ENCODE data around the gene GTPBP4. TPM values are rescaled to one million over a fixed set of nuclear protein-coding genes. Genes with fewer than 3 reads are reported as not detected.

Gene GTPBP4
- total and polyA plus RNA-seq, 4 experiments from 2014 or later, result 22.7 to 47.0 (median 35.7) TPM

- Mint-ChIP-seq H3K27ac (no peak overlapping the region), H3K27me3 (peaks cover 5 to 16% of the 10 kb centered on the region in 2 donors), H3K9me3 (peaks cover 0 to 17% (median 8%) of the 10 kb centered on the region in 8 donors), H3K4me3 (no peak overlapping the region), H3K4me1 (peaks cover 0 to 4% (median 3%) of the 10 kb centered on the region in 4 donors), H3K36me3 (peaks cover 2 to 10% of the 10 kb centered on the region in 2 donors)
- no peaks in the 10 kb centered on the region for H3K4me1 ChIP-seq (ENCODE audit: insufficient read depth, low read length)
- CTCF ChIA-PET (ENCODE audit: partially characterized antibody), result no interaction called here
- H3K4me3 ChIP-seq (ENCODE audit: low read length in 2 of 2), result no peak overlapping the region
- no peaks in the 10 kb centered on the region for H3K27me3 ChIP-seq (ENCODE audit: insufficient read depth, low read length)
- no peak overlapping the region for H3K27ac ChIP-seq (ENCODE audit: low read depth, low read length)
- no peaks in the 10 kb centered on the region for H3K36me3 ChIP-seq (ENCODE audit: insufficient read depth, low read length)
- POLR2A ChIA-PET (ENCODE audit: partially characterized antibody), result no interaction called here
- DNase-seq, result no peak
- H3K9me3 ChIP-seq (ENCODE audit: control insufficient read depth in 1 of 2, low read length in 2 of 2), result no peaks in the 10 kb centered on the region
- intact Hi-C loops (cut with micrococcal nuclease), result no loop called here
Measured at GRCh38 chr10:972763-973162, 15.5 kb upstream of the GTPBP4 start.

DNA sequence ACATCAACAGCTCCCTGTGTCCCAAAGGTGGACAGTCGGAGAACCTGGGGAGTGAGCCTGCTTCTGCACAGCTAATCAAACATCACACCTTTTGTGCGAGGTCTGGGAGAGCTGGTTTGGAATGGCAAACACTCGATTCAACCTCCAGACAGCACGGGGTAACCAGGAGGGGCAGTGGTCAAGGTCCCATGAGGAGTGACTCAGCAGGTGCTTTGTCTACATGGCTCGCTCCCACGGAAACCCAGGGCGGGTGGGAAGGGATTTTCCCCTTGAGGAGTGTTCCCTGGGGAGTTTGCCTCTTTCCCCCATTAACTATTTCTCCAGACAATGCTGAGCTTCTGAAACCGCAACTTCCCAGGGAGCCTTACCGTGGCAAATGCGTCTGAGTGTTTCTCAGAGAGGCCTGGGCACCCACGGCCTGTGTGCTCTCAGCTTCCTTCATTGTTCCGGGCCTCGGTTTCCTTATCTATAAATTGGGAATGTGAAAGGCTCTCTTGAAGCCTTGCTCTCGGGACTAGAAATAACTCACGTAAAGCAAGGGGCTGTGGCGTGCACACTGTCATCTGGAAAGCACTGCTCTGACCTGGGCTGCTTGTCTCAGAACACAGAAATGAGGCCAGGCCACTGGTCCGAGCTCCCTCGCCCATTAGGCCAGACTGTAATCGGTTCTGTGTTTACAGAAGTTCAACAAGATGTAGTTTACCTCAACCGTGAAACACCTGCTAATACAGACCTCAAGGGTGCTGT, 14.0 kb upstream of the GTPBP4 start:
- Mint-ChIP-seq H3K4me3 (no peak overlapping the region), H3K36me3 (peaks cover 2 to 12% of the 10 kb centered on the region in 2 donors), H3K9me3 (peaks cover 0 to 29% (median 17%) of the 10 kb centered on the region in 8 donors), H3K4me1 (no peaks in the 10 kb centered on the region), H3K27me3 (peaks cover 5 to 9% of the 10 kb centered on the region in 2 donors), H3K27ac (no peak overlapping the region)
- intact Hi-C loops (cut with micrococcal nuclease), result no loop called here
- peaks cover 0 to 9% of the 10 kb centered on the region in 2 donors for H3K9me3 ChIP-seq (ENCODE audit: control insufficient read depth in 1 of 2, low read length in 2 of 2)
- H3K4me3 ChIP-seq (ENCODE audit: low read length in 2 of 2), result no peak overlapping the region
- no peaks in the 10 kb centered on the region for H3K36me3 ChIP-seq (ENCODE audit: insufficient read depth, low read length)
- no peak overlapping the region for H3K27ac ChIP-seq (ENCODE audit: low read depth, low read length)
- ChIA-PET POLR2A (ENCODE audit: partially characterized antibody) (no interaction called here), CTCF (ENCODE audit: partially characterized antibody) (interaction anchor here (1.0 kb wide), 1 partner anchor 23 kb away, joined by 3 read pairs; no protein-coding TSS in a partner anchor)
- no peaks in the 10 kb centered on the region for H3K4me1 ChIP-seq (ENCODE audit: insufficient read depth, low read length)
- no peaks in the 10 kb centered on the region for H3K27me3 ChIP-seq (ENCODE audit: insufficient read depth, low read length)
- no peak for DNase-seq

DNA sequence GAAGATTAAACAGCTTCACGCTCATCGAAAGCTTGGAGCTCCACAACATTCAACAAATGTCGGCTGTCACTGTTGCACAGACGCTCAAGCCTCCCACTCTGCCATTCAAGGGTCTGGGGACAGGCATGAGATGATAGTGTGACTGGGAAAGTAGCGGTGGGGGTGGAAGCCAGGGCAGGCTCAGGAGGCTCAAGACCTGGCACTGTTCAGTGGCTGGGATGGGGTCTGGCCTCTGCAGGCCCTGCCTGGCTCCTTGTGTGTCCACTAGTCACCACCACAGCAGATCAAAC, 13.5 kb upstream of the GTPBP4 start:
- POLR2A ChIA-PET (ENCODE audit: partially characterized antibody), result no interaction called here
- Histone ChIP-seq H3K27me3 (ENCODE audit: insufficient read depth, low read length) (no peaks in the 10 kb centered on the region), H3K9me3 (ENCODE audit: control insufficient read depth in 1 of 2, low read length in 2 of 2) (peaks cover 0 to 12% of the 10 kb centered on the region in 2 donors), H3K36me3 (ENCODE audit: insufficient read depth, low read length) (no peaks in the 10 kb centered on the region), H3K27ac (ENCODE audit: low read depth, low read length) (no peak overlapping the region), H3K4me1 (ENCODE audit: insufficient read depth, low read length) (no peaks in the 10 kb centered on the region), H3K4me3 (ENCODE audit: low read length in 2 of 2) (no peak overlapping the region)
- no peak overlapping the region for H3K4me3 Mint-ChIP-seq
- H3K27me3 Mint-ChIP-seq, result peaks cover 2 to 4% of the 10 kb centered on the region in 2 donors
- H3K27ac Mint-ChIP-seq, result no peak overlapping the region
- peaks cover 2 to 13% of the 10 kb centered on the region in 2 donors for H3K36me3 Mint-ChIP-seq
- no peaks in the 10 kb centered on the region for H3K4me1 Mint-ChIP-seq
- CTCF ChIA-PET (ENCODE audit: partially characterized antibody), result interaction anchor here (1.0 kb wide), 1 partner anchor 23 kb away, joined by 3 read pairs; no protein-coding TSS in a partner anchor
- intact Hi-C loops (cut with micrococcal nuclease), result no loop called here
- DNase-seq, result no peak
- peaks cover 0 to 35% (median 21%) of the 10 kb centered on the region in 8 donors for H3K9me3 Mint-ChIP-seq

- Histone ChIP-seq H3K36me3 (ENCODE audit: insufficient read depth, low read length) (no peaks in the 10 kb centered on the region), H3K4me1 (ENCODE audit: insufficient read depth, low read length) (no peaks in the 10 kb centered on the region), H3K27ac (ENCODE audit: low read depth, low read length) (no peak overlapping the region), H3K4me3 (ENCODE audit: low read length in 2 of 2) (no peak overlapping the region), H3K9me3 (ENCODE audit: control insufficient read depth in 1 of 2, low read length in 2 of 2) (peaks cover 0 to 12% of the 10 kb centered on the region in 2 donors), H3K27me3 (ENCODE audit: insufficient read depth, low read length) (no peaks in the 10 kb centered on the region)
- no peak for DNase-seq
- Mint-ChIP-seq H3K4me3 (no peak overlapping the region), H3K9me3 (peaks cover 0 to 41% (median 29%) of the 10 kb centered on the region in 8 donors), H3K27me3 (peaks cover 0 to 4% of the 10 kb centered on the region in 2 donors), H3K36me3 (peaks cover 7 to 18% of the 10 kb centered on the region in 2 donors), H3K27ac (no peak overlapping the region), H3K4me1 (no peaks in the 10 kb centered on the region)
- ChIA-PET POLR2A (ENCODE audit: partially characterized antibody) (no interaction called here), CTCF (ENCODE audit: partially characterized antibody) (no interaction called here)
- intact Hi-C loops (cut with micrococcal nuclease), result no loop called here
Measured at GRCh38 chr10:976316-976715, 11.9 kb upstream of the GTPBP4 start.

- Mint-ChIP-seq H3K9me3 (peaks cover 0 to 36% (median 23%) of the 10 kb centered on the region in 8 donors), H3K27me3 (no peaks in the 10 kb centered on the region), H3K27ac (peak overlapping the region in 2 of 7 donors; percentile 50 to 89), H3K4me1 (no peaks in the 10 kb centered on the region), H3K4me3 (peak overlapping the region in 1 of 8 donors; percentile 40), H3K36me3 (peaks cover 7 to 14% of the 10 kb centered on the region in 2 donors)
- H3K27me3 ChIP-seq (ENCODE audit: insufficient read depth, low read length), result no peaks in the 10 kb centered on the region
- H3K27ac ChIP-seq (ENCODE audit: low read depth, low read length), result no peak overlapping the region
- intact Hi-C loops (cut with micrococcal nuclease), result no loop called here
- H3K9me3 ChIP-seq (ENCODE audit: control insufficient read depth in 1 of 2, low read length in 2 of 2), result peaks cover 0 to 12% of the 10 kb centered on the region in 2 donors
- DNase-seq, result no peak
- CTCF ChIA-PET (ENCODE audit: partially characterized antibody), result no interaction called here
- no peaks in the 10 kb centered on the region for H3K4me1 ChIP-seq (ENCODE audit: insufficient read depth, low read length)
- H3K4me3 ChIP-seq (ENCODE audit: low read length in 2 of 2), result no peak overlapping the region
- H3K36me3 ChIP-seq (ENCODE audit: insufficient read depth, low read length), result no peaks in the 10 kb centered on the region
- POLR2A ChIA-PET (ENCODE audit: partially characterized antibody), result no interaction called here
Measured at GRCh38 chr10:978826-979421, 9.3 kb upstream of the GTPBP4 start.

- ChIA-PET CTCF (ENCODE audit: partially characterized antibody) (no interaction called here), POLR2A (ENCODE audit: partially characterized antibody) (no interaction called here)
- no peak overlapping the region for H3K4me3 ChIP-seq (ENCODE audit: low read length in 2 of 2)
- no peak overlapping the region for H3K27ac Mint-ChIP-seq
- H3K27me3 ChIP-seq (ENCODE audit: insufficient read depth, low read length), result no peaks in the 10 kb centered on the region
- no peaks in the 10 kb centered on the region for H3K36me3 ChIP-seq (ENCODE audit: insufficient read depth, low read length)
- no peak for DNase-seq
- peaks cover 0 to 36% (median 23%) of the 10 kb centered on the region in 8 donors for H3K9me3 Mint-ChIP-seq
- H3K36me3 Mint-ChIP-seq, result peaks cover 7 to 14% of the 10 kb centered on the region in 2 donors
- intact Hi-C loops (cut with micrococcal nuclease), result no loop called here
- no peak overlapping the region for H3K4me3 Mint-ChIP-seq
- H3K4me1 Mint-ChIP-seq, result no peaks in the 10 kb centered on the region
- peaks cover 0 to 12% of the 10 kb centered on the region in 2 donors for H3K9me3 ChIP-seq (ENCODE audit: control insufficient read depth in 1 of 2, low read length in 2 of 2)
- no peak overlapping the region for H3K27ac ChIP-seq (ENCODE audit: low read depth, low read length)
- H3K4me1 ChIP-seq (ENCODE audit: insufficient read depth, low read length), result no peaks in the 10 kb centered on the region
- H3K27me3 Mint-ChIP-seq, result no peaks in the 10 kb centered on the region
Measured at GRCh38 chr10:980468-981093, 7.7 kb upstream of the GTPBP4 start.

DNA sequence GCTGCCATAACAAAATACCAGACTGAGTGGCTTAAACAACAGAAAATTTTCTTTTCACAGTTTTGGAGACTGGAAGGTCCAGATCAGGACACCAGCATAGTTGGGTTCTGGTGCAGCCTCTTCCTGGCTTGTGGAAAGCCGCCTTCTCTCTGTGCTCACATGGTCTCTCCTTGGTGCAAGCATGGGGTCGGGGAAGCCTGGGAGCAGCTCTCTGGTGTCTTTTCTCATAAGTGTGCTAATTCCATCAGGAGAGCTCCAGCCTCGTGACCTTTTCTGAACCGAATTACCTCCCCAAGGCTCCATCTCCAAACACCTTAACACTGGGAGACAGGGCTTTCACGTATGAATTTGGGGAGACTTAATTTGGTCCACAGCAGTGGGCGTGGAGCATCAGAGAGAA, 4.8 kb upstream of the GTPBP4 start:
- H3K4me3 ChIP-seq (ENCODE audit: low read length in 2 of 2), result no peak overlapping the region
- H3K27ac ChIP-seq (ENCODE audit: low read depth, low read length), result no peak overlapping the region
- Mint-ChIP-seq H3K4me1 (peaks cover 6 to 18% (median 10%) of the 10 kb centered on the region in 4 donors), H3K27ac (no peak overlapping the region), H3K36me3 (peaks cover 9% of the 10 kb centered on the region in 2 donors), H3K27me3 (no peaks in the 10 kb centered on the region), H3K4me3 (no peak overlapping the region), H3K9me3 (peaks cover 0 to 26% (median 20%) of the 10 kb centered on the region in 8 donors)
- intact Hi-C loops (cut with micrococcal nuclease), result no loop called here
- H3K4me1 ChIP-seq (ENCODE audit: insufficient read depth, low read length), result peaks cover 9% of the 10 kb centered on the region
- H3K9me3 ChIP-seq (ENCODE audit: control insufficient read depth in 1 of 2, low read length in 2 of 2), result peaks cover 0 to 9% of the 10 kb centered on the region in 2 donors
- H3K36me3 ChIP-seq (ENCODE audit: insufficient read depth, low read length), result no peaks in the 10 kb centered on the region
- H3K27me3 ChIP-seq (ENCODE audit: insufficient read depth, low read length), result no peaks in the 10 kb centered on the region
- CTCF ChIA-PET (ENCODE audit: partially characterized antibody), result no interaction called here
- POLR2A ChIA-PET (ENCODE audit: partially characterized antibody), result interaction anchor here (1.1 kb wide), 1 partner anchor 34 kb away, joined by 3 read pairs; no protein-coding TSS in a partner anchor
- DNase-seq, result no peak

Data from CD4-positive, alpha-beta memory T cell (primary cell).